HUES64 (cell line): ENCODE results near the gene LOC101059915.
"Not testable (repeated sequence)": the region's sequence is repeated elsewhere in the genome, so short reads cannot be mapped to it uniquely, and the experiment has no call there.

Experiments used
- H3K27ac ChIP-seq: 2 replicates; pipeline ENCODE4 v1.7.0; 2013; ENCODE audit warnings: low read depth, low read length, inconsistent platforms
- H3K27me3 ChIP-seq: 2 replicates; pipeline ENCODE4 v1.6.1; 2013; ENCODE audit warnings: mild to moderate bottlenecking, low read length; ENCODE audit not compliant: insufficient read depth
- H3K36me3 ChIP-seq: 2 replicates; pipeline ENCODE4 v1.6.1; 2013; ENCODE audit warnings: mild to moderate bottlenecking, low read length; ENCODE audit not compliant: insufficient read depth
- H3K4me1 ChIP-seq: 2 replicates; pipeline ENCODE4 v1.6.1; 2013; ENCODE audit warnings: mild to moderate bottlenecking, low read length, moderate library complexity; ENCODE audit not compliant: insufficient read depth
- H3K4me3 ChIP-seq: 2 replicates; pipeline ENCODE4 v1.5.1; 2013; ENCODE audit warnings: mild to moderate bottlenecking, low read length, moderate library complexity
- H3K9ac ChIP-seq: 2 replicates; pipeline ENCODE4 v1.6.1; 2013; ENCODE audit warnings: mild to moderate bottlenecking, low read depth, low read length
- H3K9me3 ChIP-seq: 2 replicates; pipeline ENCODE4 v1.6.1; 2013; ENCODE audit warnings: low read depth, low read length; ENCODE audit not compliant: insufficient read depth
- WGBS: fragments of 150-250, 120-280 bp; methylation state at CpG from one replicate; pipeline ENCODE4 v1.1.7; 2013; ENCODE audit warnings: missing lambda C conversion rate; 5-methylcytosine and 5-hydroxymethylcytosine counted together

LOC101059915 gene

GRCh38 chrX:71720289-71720886 lies 53.0 kb downstream of the LOC101059915 start:
- not testable (repeated sequence) for H3K4me1 ChIP-seq, H3K4me3 ChIP-seq, H3K9me3 ChIP-seq, H3K27ac ChIP-seq, H3K36me3 ChIP-seq, H3K9ac ChIP-seq, H3K27me3 ChIP-seq
- WGBS, result no CpG with 5 or more reads among the region's 20 CpGs
